ENCODE measurements around the gene IL32. TPM values are rescaled to one million over a fixed set of nuclear protein-coding genes. Genes with fewer than 3 reads are reported as not detected.

Gene IL32
- total and polyA plus RNA-seq, 2 experiments from 2014 or later: 110 to 124 TPM

- Histone ChIP-seq H3K27ac (no peak within 1 kb of the TSS), H3K4me1 (ENCODE audit: insufficient read depth) (peaks cover 20% of the 10 kb centered on the region), H3K79me2 (no peaks in the 10 kb centered on the region), H3K9me2 (replicated peaks; ENCODE audit: insufficient read depth) (no peaks in the 10 kb centered on the region), H3K4me3 (peak within 1 kb of the TSS; percentile 33), H3K36me3 (replicated peaks; ENCODE audit: insufficient read depth, low read depth) (no peaks in the 10 kb centered on the region), H3K27me3 (peaks cover 85% of the 10 kb centered on the region), H3K4me2 (peak within 1 kb of the TSS; percentile 96), H4K20me1 (ENCODE audit: insufficient read depth, poor library complexity, severe bottlenecking) (no peaks in the 10 kb centered on the region), H3K9me3 (ENCODE audit: low read depth) (no peaks in the 10 kb centered on the region), H2AFZ (peak within 1 kb of the TSS; percentile 40)
- peak; percentile 15 for TF ChIP-seq EZH2 (IDR thresholded peaks at IDR 0.05; ENCODE audit: borderline replicate concordance)
- TF ChIP-seq EZH2phosphoT487 (IDR thresholded peaks at IDR 0.05; ENCODE audit: low read depth, severe bottlenecking, unreplicated experiment): peak; percentile 82
- TF ChIP-seq CTCF (IDR thresholded peaks at IDR 0.05; ENCODE audit: poor library complexity): no peak
- DNase-seq (ENCODE audit: low spot score): no peak
- WGBS (ENCODE audit: low lambda C conversion rate, missing lambda C conversion rate): under 1% methylated on average over 38 of the region's 86 CpGs
These were observed 19.4 kb upstream of the IL32 start, which contains the start of gene MMP25 for GRCh38 chr16:3045758-3046640. TSS of gene MMP25 (plus strand) at chr16:3046561. CDS start at chr16:3046918, 357 bp downstream.

- no peaks in the 10 kb centered on the region for H4K20me1 ChIP-seq (ENCODE audit: insufficient read depth, poor library complexity, severe bottlenecking)
- H3K27ac ChIP-seq: no peak overlapping the region
- H3K4me2 ChIP-seq: peak overlapping the region; percentile 96
- H3K27me3 ChIP-seq: peaks cover 82% of the 10 kb centered on the region
- no peaks in the 10 kb centered on the region for H3K9me3 ChIP-seq (ENCODE audit: low read depth)
- 4% methylated on average over 34 of the region's 54 CpGs for WGBS (ENCODE audit: low lambda C conversion rate, missing lambda C conversion rate)
- H3K4me1 ChIP-seq (ENCODE audit: insufficient read depth): peaks cover 20% of the 10 kb centered on the region
- H3K36me3 ChIP-seq (replicated peaks; ENCODE audit: insufficient read depth, low read depth): no peaks in the 10 kb centered on the region
- H3K4me3 ChIP-seq: no peak overlapping the region
- DNase-seq (ENCODE audit: low spot score): no peak
- no peaks in the 10 kb centered on the region for H3K9me2 ChIP-seq (replicated peaks; ENCODE audit: insufficient read depth)
- peak; percentile 70 for TF ChIP-seq EZH2phosphoT487 (IDR thresholded peaks at IDR 0.05; ENCODE audit: low read depth, severe bottlenecking, unreplicated experiment)
- no peak for TF ChIP-seq CTCF (IDR thresholded peaks at IDR 0.05; ENCODE audit: poor library complexity)
- TF ChIP-seq EZH2 (IDR thresholded peaks at IDR 0.05; ENCODE audit: borderline replicate concordance): peak; percentile 97
- peak overlapping the region; percentile 40 for H2AFZ ChIP-seq
- H3K79me2 ChIP-seq: no peaks in the 10 kb centered on the region
These were observed 18.6 kb upstream of the IL32 start for GRCh38 chr16:3046641-3047386.

GRCh38 chr16:3047387-3047720, 18.1 kb upstream of the IL32 start:
- Histone ChIP-seq H3K4me2 (peak overlapping the region; percentile 96), H4K20me1 (ENCODE audit: insufficient read depth, poor library complexity, severe bottlenecking) (no peaks in the 10 kb centered on the region), H3K4me3 (no peak overlapping the region), H2AFZ (no peak overlapping the region), H3K79me2 (no peaks in the 10 kb centered on the region), H3K9me3 (ENCODE audit: low read depth) (no peaks in the 10 kb centered on the region), H3K36me3 (replicated peaks; ENCODE audit: insufficient read depth, low read depth) (no peaks in the 10 kb centered on the region), H3K27ac (no peak overlapping the region), H3K4me1 (ENCODE audit: insufficient read depth) (peaks cover 20% of the 10 kb centered on the region), H3K27me3 (peaks cover 82% of the 10 kb centered on the region), H3K9me2 (replicated peaks; ENCODE audit: insufficient read depth) (no peaks in the 10 kb centered on the region)
- DNase-seq (ENCODE audit: low spot score): no peak
- TF ChIP-seq CTCF (IDR thresholded peaks at IDR 0.05; ENCODE audit: poor library complexity) (no peak), EZH2phosphoT487 (IDR thresholded peaks at IDR 0.05; ENCODE audit: low read depth, severe bottlenecking, unreplicated experiment) (no peak), EZH2 (IDR thresholded peaks at IDR 0.05; ENCODE audit: borderline replicate concordance) (no peak)
- 26% methylated on average over 6 of the region's 13 CpGs for WGBS (ENCODE audit: low lambda C conversion rate, missing lambda C conversion rate)

Measured in hepatocyte (in vitro differentiated cells).